Panc1 (cell line): ENCODE results near the gene LRRC46.

Experiments
- POLR2AphosphoS5 ChIP-seq: IDR thresholded peaks from 2 replicates; pipeline ENCODE4 v1.6.1; 2012; ENCODE audit warnings: mild to moderate bottlenecking, low read depth, low read length, moderate library complexity
- SIN3A ChIP-seq: IDR thresholded peaks from 2 replicates; pipeline ENCODE4 v1.6.1; 2012; ENCODE audit warnings: low read depth, mild to moderate bottlenecking, low read length, moderate library complexity, borderline replicate concordance; ENCODE audit not compliant: insufficient read depth
- TCF7L2 ChIP-seq: IDR thresholded peaks from 2 replicates; pipeline ENCODE4 v1.6.1; 2011; ENCODE audit warnings: mild to moderate bottlenecking, low read depth, low read length, inconsistent platforms
- TF ChIP-seq, protein P1 (sequence below): fragments of 450-650 bp; IDR thresholded peaks from 2 replicates; pipeline ENCODE4 v1.5.1; 2017; ENCODE audit warnings: mild to moderate bottlenecking
- TF ChIP-seq, protein P2 (sequence below), 2 experiments: IDR thresholded peaks; 2 replicates each; pipeline ENCODE4 v1.6.1; 2011 to 2012; ENCODE audit warnings: low read depth in 2 of 2, control low read depth in 1 of 2, low read length in 1 of 2, mild to moderate bottlenecking in 1 of 2, moderate library complexity in 1 of 2; ENCODE audit not compliant: insufficient read depth in 1 of 2

DNA sequence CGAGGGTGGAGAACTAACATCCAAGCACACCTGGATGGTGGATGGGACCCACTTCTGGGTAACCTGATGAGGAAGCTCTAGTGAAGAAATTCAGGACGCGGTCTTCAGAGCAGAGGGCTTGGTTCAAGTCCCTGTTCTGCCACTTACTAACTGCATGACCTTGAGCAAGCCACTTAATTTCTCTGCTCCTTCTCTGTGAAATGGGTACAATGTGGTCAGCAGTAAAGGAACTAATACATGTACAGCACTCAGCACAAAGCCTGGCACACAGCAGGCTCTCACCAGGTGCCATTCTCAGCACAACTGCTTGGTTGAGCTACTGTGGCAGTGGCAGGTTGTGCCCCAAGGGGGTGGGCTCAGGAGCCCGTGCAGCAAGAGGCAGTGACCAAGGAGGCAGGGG lies 8.0 kb upstream of the LRRC46 start:
- no peak for TF ChIP-seq POLR2AphosphoS5
- TF ChIP-seq, protein P1, sequence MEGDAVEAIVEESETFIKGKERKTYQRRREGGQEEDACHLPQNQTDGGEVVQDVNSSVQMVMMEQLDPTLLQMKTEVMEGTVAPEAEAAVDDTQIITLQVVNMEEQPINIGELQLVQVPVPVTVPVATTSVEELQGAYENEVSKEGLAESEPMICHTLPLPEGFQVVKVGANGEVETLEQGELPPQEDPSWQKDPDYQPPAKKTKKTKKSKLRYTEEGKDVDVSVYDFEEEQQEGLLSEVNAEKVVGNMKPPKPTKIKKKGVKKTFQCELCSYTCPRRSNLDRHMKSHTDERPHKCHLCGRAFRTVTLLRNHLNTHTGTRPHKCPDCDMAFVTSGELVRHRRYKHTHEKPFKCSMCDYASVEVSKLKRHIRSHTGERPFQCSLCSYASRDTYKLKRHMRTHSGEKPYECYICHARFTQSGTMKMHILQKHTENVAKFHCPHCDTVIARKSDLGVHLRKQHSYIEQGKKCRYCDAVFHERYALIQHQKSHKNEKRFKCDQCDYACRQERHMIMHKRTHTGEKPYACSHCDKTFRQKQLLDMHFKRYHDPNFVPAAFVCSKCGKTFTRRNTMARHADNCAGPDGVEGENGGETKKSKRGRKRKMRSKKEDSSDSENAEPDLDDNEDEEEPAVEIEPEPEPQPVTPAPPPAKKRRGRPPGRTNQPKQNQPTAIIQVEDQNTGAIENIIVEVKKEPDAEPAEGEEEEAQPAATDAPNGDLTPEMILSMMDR, result no peak
- TF ChIP-seq, protein P2, sequence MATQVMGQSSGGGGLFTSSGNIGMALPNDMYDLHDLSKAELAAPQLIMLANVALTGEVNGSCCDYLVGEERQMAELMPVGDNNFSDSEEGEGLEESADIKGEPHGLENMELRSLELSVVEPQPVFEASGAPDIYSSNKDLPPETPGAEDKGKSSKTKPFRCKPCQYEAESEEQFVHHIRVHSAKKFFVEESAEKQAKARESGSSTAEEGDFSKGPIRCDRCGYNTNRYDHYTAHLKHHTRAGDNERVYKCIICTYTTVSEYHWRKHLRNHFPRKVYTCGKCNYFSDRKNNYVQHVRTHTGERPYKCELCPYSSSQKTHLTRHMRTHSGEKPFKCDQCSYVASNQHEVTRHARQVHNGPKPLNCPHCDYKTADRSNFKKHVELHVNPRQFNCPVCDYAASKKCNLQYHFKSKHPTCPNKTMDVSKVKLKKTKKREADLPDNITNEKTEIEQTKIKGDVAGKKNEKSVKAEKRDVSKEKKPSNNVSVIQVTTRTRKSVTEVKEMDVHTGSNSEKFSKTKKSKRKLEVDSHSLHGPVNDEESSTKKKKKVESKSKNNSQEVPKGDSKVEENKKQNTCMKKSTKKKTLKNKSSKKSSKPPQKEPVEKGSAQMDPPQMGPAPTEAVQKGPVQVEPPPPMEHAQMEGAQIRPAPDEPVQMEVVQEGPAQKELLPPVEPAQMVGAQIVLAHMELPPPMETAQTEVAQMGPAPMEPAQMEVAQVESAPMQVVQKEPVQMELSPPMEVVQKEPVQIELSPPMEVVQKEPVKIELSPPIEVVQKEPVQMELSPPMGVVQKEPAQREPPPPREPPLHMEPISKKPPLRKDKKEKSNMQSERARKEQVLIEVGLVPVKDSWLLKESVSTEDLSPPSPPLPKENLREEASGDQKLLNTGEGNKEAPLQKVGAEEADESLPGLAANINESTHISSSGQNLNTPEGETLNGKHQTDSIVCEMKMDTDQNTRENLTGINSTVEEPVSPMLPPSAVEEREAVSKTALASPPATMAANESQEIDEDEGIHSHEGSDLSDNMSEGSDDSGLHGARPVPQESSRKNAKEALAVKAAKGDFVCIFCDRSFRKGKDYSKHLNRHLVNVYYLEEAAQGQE (IDR thresholded peaks at IDR 0.05; ENCODE audit: insufficient read depth in 1 of 2, low read depth in 2 of 2, low read length in 1 of 2), result no peak
- no peak for TF ChIP-seq TCF7L2
- no peak for TF ChIP-seq SIN3A
